ENCODE results near the gene MAD1L1. TPM values are rescaled to one million over a fixed set of nuclear protein-coding genes. Genes with fewer than 3 reads are reported as not detected.

Gene MAD1L1
- total and polyA plus RNA-seq, 2 of the 8 experiments (the other 6 are each of a cell fraction or from before 2014, with no cell fraction given): 40.4 to 44.6 TPM

DNA sequence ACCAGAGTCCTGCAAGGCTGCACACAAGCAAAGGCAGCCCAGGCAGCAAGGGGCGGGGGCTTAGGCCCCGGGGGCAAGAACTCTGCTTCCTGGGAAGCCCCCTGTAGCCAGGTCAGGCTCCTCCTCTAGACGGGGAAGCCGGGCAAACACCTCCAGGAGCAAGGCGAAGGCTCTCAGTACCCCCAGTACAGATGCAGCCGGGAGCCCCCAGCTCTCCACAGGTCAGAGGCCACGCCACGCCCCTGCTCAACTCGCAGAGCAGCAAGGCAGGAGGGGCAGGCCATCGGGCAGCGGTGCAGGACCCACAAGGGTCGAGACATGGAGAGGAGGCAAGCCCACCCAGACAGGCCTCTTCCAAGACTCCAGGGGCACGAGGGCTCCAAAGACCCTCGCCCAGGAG is 108.8 kb downstream of the MAD1L1 start:
- Histone ChIP-seq H3K36me3 (ENCODE audit: control insufficient read depth in 2 of 4, insufficient read depth in 4 of 4, low read length in 3 of 4) (no peaks in the 10 kb centered on the region; a peak in 1 of 8 replicates), H3K79me2 (ENCODE audit: control insufficient read depth in 1 of 2, insufficient read depth in 2 of 2, low read length in 2 of 2) (no peaks in the 10 kb centered on the region), H2AK5ac (ENCODE audit: low read depth, low read length) (no peak overlapping the region), H2BK120ac (replicated peaks; ENCODE audit: low read depth, low read length) (no peak overlapping the region), H3K27ac (ENCODE audit: low read depth, low read length) (peak overlapping the region; percentile 52; the same call in 1 of the 2 replicates), H3K79me1 (ENCODE audit: low read depth, low read length) (no peaks in the 10 kb centered on the region; the same call in 1 of the 2 replicates), H3K4me3 (ENCODE audit: extremely low read depth in 1 of 4, insufficient read depth in 2 of 4, low read depth in 3 of 4, low read length in 4 of 4) (no peak overlapping the region), H3K23ac (ENCODE audit: insufficient read length) (no peak overlapping the region), H2BK5ac (ENCODE audit: low read depth, low read length) (no peak overlapping the region), H3K4me2 (ENCODE audit: insufficient read depth in 1 of 2, low read depth in 2 of 2, low read length in 2 of 2) (no peak overlapping the region), H2BK15ac (ENCODE audit: low read length) (no peak overlapping the region), H3K14ac (ENCODE audit: insufficient read length) (no peak overlapping the region), H4K91ac (replicated peaks; ENCODE audit: insufficient read length, low read length) (no peak overlapping the region), H3K56ac (replicated peaks; ENCODE audit: insufficient read length, low read depth, low read length) (no peak overlapping the region), H3K9me3 (ENCODE audit: insufficient read depth in 2 of 2, low read depth in 1 of 2, low read length in 1 of 2) (no peaks in the 10 kb centered on the region), H2BK20ac (ENCODE audit: low read length) (no peak overlapping the region), H3K27me3 (replicated peaks in 1 of 4; ENCODE audit: control insufficient read depth in 3 of 4, extremely low read depth in 1 of 4, insufficient read depth in 3 of 4, low read length in 3 of 4) (no peaks in the 10 kb centered on the region), H2BK12ac (ENCODE audit: low read depth, low read length) (no peak overlapping the region), H3K4ac (replicated peaks; ENCODE audit: insufficient read length, low read depth, low read length) (no peak overlapping the region), H3K23me2 (ENCODE audit: low read depth, low read length) (no peaks in the 10 kb centered on the region), H4K20me1 (replicated peaks in 1 of 2; ENCODE audit: control insufficient read depth in 1 of 2, insufficient read depth in 2 of 2, low read length in 2 of 2) (peaks cover 0 to 2% of the 10 kb centered on the region in 2 experiments), H3K4me1 (replicated peaks in 1 of 4; ENCODE audit: control insufficient read depth in 3 of 4, insufficient read depth in 4 of 4, low read length in 3 of 4) (no peaks in the 10 kb centered on the region), H4K5ac (ENCODE audit: insufficient read length, low read depth, low read length) (no peak overlapping the region), H2AFZ (ENCODE audit: low read length) (no peak overlapping the region), H4K8ac (ENCODE audit: extremely low read depth, insufficient read depth, low read length) (no peak overlapping the region; the same call in 1 of the 2 replicates), H3K9ac (replicated peaks in 1 of 4; ENCODE audit: extremely low read depth in 1 of 4, low read depth in 3 of 4, low read length in 3 of 4) (no peak overlapping the region; a peak in 1 of 7 replicates), H3K18ac (ENCODE audit: extremely low read depth, low read length) (no peak overlapping the region)
- ChIA-PET POLR2A (ENCODE audit: partially characterized antibody) (no interaction called here), CTCF (ENCODE audit: partially characterized antibody) (interaction anchor here (0.8 to 2.2 kb wide), 8 partner anchors 10 to 281 kb away, joined by 3 to 11 read pairs (median 3); no protein-coding TSS in a partner anchor)
- 90% methylated on average over 14 of the region's 14 CpGs; no CpG with 5 or more reads in 1 of the 2 experiments for WGBS, 2 experiments (ENCODE audit: extremely low coverage in 1 of 2, insufficient coverage in 1 of 2, insufficient read length in 1 of 2, insufficient replicate concordance in 2 of 2, low coverage in 1 of 2, low lambda C conversion rate in 2 of 2, missing lambda C conversion rate in 1 of 2)
- FAIRE-seq (no peak), DNase-seq (ENCODE audit: low read depth in 1 of 2, low spot score in 2 of 2) (no peak)
- TF ChIP-seq PHF8 (conservative IDR thresholded peaks at IDR 0.05; ENCODE audit: low read depth, low read length) (no peak), SAP30 (IDR thresholded peaks at IDR 0.05; ENCODE audit: insufficient read depth, insufficient replicate concordance, low read length) (no peak), KDM1A (IDR thresholded peaks at IDR 0.05; ENCODE audit: borderline replicate concordance, low read length) (no peak), JUND (IDR thresholded peaks at IDR 0.05; ENCODE audit: low read length) (no peak), GABPA (IDR thresholded peaks at IDR 0.05; ENCODE audit: borderline replicate concordance, insufficient read depth, low read length) (no peak), E2F6 (IDR thresholded peaks at IDR 0.05) (no peak)
